Stomach (tissue), 9 donors: ENCODE measurements around the gene GDI2. TPM values are rescaled to one million over a fixed set of nuclear protein-coding genes. Genes with fewer than 3 reads are reported as not detected.
A peak's percentile ranks its signal among the peaks of the same experiment; 100 is the strongest.

Experiments
- DNase-seq, 2 donors: peaks; one replicate each; pipeline versions ENCODE4 v3.0.0 to v3.0.0-alpha.2; 2013 to 2019
- H3K27ac ChIP-seq, 5 donors: fragments of 200-600 bp in 4 of 5; sonication (generic) in 4 of 5; one replicate each; pipeline ENCODE4 v1.5.1; 2013 to 2019; ENCODE audit warnings: mild to moderate bottlenecking in 1 of 5, moderate library complexity in 1 of 5
- H3K27me3 ChIP-seq, 3 donors: fragments of 200-600 bp; sonication (generic); one replicate each; pipeline ENCODE4 v1.5.1; 2017 to 2019; ENCODE audit warnings: mixed run types in 1 of 3
- H3K36me3 ChIP-seq, 4 donors: fragments of 200-600 bp; sonication (generic); 1 replicate in 3 of 4; 2 replicates in 1 of 4; pipeline ENCODE4 v1.5.1; 2016 to 2019
- H3K4me1 ChIP-seq, 4 donors: fragments of 200-600 bp; sonication (generic); one replicate each; pipeline ENCODE4 v1.5.1; 2016 to 2019
- H3K4me3 ChIP-seq, 4 donors: fragments of 200-600 bp; sonication (generic) in 3 of 4; one replicate each; pipeline ENCODE4 v1.5.1; 2016 to 2019; ENCODE audit warnings: mild to moderate bottlenecking in 1 of 4
- H3K9me3 ChIP-seq, 4 donors: fragments of 200-600 bp; sonication (generic); one replicate each; pipeline ENCODE4 v1.5.1; 2016 to 2019
- CTCF ChIP-seq, 7 experiments: fragments of 450-650 bp in 4 of 7; fragments of 200-600 bp in 3 of 7; sonication (generic) in 3 of 7; IDR thresholded peaks; one replicate each; pipeline ENCODE4 v1.5.1; 2016 to 2019; ENCODE audit warnings: antibody characterized with exemption in 7 of 7, control low read depth in 2 of 7, mild to moderate bottlenecking in 1 of 7
- EP300 ChIP-seq: sonication (generic); formaldehyde crosslinking; IDR thresholded peaks from one replicate; pipeline ENCODE4 v1.6.1; 2017; ENCODE audit warnings: antibody characterized with exemption
- POLR2A ChIP-seq, 4 donors: fragments of 450-650 bp; IDR thresholded peaks; one replicate each; pipeline ENCODE4 v1.6.1; 2016; ENCODE audit warnings: antibody characterized with exemption in 4 of 4, control low read depth in 2 of 4, mild to moderate bottlenecking in 1 of 4, moderate library complexity in 1 of 4
- POLR2AphosphoS5 ChIP-seq, 3 donors: sonication (generic); formaldehyde crosslinking; IDR thresholded peaks; one replicate each; pipeline ENCODE4 v1.6.1; 2016; ENCODE audit warnings: antibody characterized with exemption in 3 of 3
- WGBS, 5 donors: extraction: QIAGEN DNeasy Blood & Tissue Kit in 3 of 5; methylation state at CpG; one replicate each; pipeline versions ENCODE4 v1.1.5 to v1.1.7; 2013 to 2018; 5-methylcytosine and 5-hydroxymethylcytosine counted together
- intact Hi-C: fragments of 100-400 bp; cut with DNase I; formaldehyde crosslinking; loops from one replicate; pipeline ENCODE4 v1.15.1; 2023; ENCODE audit warnings: low total_unique reads
- polyA plus RNA-seq, 3 donors: library from polyadenylated mRNA; stranded (reverse); fragments of 200-250 nt; gene quantifications; one replicate each; pipeline ENCODE4 v1.2.3, GENCODE V29; 2013
- total RNA-seq, 5 donors: library from RNA; depleted of rRNA; stranded (reverse); fragments of >200 nt; gene quantifications; one replicate each; pipeline versions ENCODE4 v1.1.0 to v1.2.3, GENCODE V29; 2014 to 2016
- donor health status: healthy with polysubstance abuse.
- donor health status: Bipolar disorder and iron deficiency.
- donor health status: healthy.

GDI2 gene
- total and polyA plus RNA-seq, 8 donors, result 63.4 to 600 (median 157) TPM

GRCh38 chr10:5835446-5836095 lies 22.3 kb upstream of the GDI2 start:
- TF ChIP-seq POLR2A (IDR thresholded peaks at IDR 0.05), result no peak
- no peak for DNase-seq
- 90 to 96% (median 94%) methylated on average over 12 to 15 of the region's 15 CpGs for WGBS, 5 donors
- no peak overlapping the region for H3K4me3 ChIP-seq
- H3K27me3 ChIP-seq, result no peaks in the 10 kb centered on the region
- no peaks in the 10 kb centered on the region for H3K36me3 ChIP-seq
- peaks cover 0 to 11% (median 9%) of the 10 kb centered on the region in 4 donors for H3K4me1 ChIP-seq
- no peak overlapping the region for H3K27ac ChIP-seq
- no peaks in the 10 kb centered on the region for H3K9me3 ChIP-seq
- intact Hi-C loops, result no loop called here

- H3K4me1 ChIP-seq, result peaks cover 0 to 16% (median 15%) of the 10 kb centered on the region in 4 donors
- 43 to 57% (median 44%) methylated on average over 6 of the region's 6 CpGs for WGBS, 5 donors
- DNase-seq, result no peak
- TF ChIP-seq CTCF (IDR thresholded peaks at IDR 0.05) (no peak), POLR2A (IDR thresholded peaks at IDR 0.05) (no peak), POLR2AphosphoS5 (IDR thresholded peaks at IDR 0.05) (no peak), EP300 (no peak)
- H3K27me3 ChIP-seq, result no peaks in the 10 kb centered on the region
- no peak overlapping the region for H3K27ac ChIP-seq
- no peaks in the 10 kb centered on the region for H3K9me3 ChIP-seq
- no peak overlapping the region for H3K4me3 ChIP-seq
- intact Hi-C loops, result no loop called here
- no peaks in the 10 kb centered on the region for H3K36me3 ChIP-seq
These were observed 20.6 kb upstream of the GDI2 start for GRCh38 chr10:5833814-5834213.

GRCh38 chr10:5832946-5833345 lies 19.7 kb upstream of the GDI2 start:
- intact Hi-C loops, result no loop called here
- no peak overlapping the region for H3K27ac ChIP-seq
- peak overlapping the region in 2 of 4 donors; percentile 10 to 25 for H3K4me3 ChIP-seq
- no peaks in the 10 kb centered on the region for H3K36me3 ChIP-seq
- H3K9me3 ChIP-seq, result no peaks in the 10 kb centered on the region
- H3K27me3 ChIP-seq, result no peaks in the 10 kb centered on the region
- WGBS, 5 donors, result 27 to 58% (median 37%) methylated on average over 7 to 13 of the region's 13 CpGs
- no peak for TF ChIP-seq CTCF (IDR thresholded peaks at IDR 0.05)
- TF ChIP-seq POLR2AphosphoS5 (IDR thresholded peaks at IDR 0.05), result peak in 1 of 3 donors; percentile 8
- TF ChIP-seq EP300, result no peak
- TF ChIP-seq POLR2A (IDR thresholded peaks at IDR 0.05), result no peak
- DNase-seq, result peak; percentile 84 to 85
- H3K4me1 ChIP-seq, result peaks cover 0 to 16% (median 15%) of the 10 kb centered on the region in 4 donors

GRCh38 chr10:5831446-5831782 lies 18.2 kb upstream of the GDI2 start:
- Histone ChIP-seq H3K27ac (no peak overlapping the region), H3K9me3 (no peaks in the 10 kb centered on the region), H3K4me1 (peaks cover 0 to 16% (median 15%) of the 10 kb centered on the region in 4 donors), H3K4me3 (no peak overlapping the region), H3K36me3 (no peaks in the 10 kb centered on the region), H3K27me3 (no peaks in the 10 kb centered on the region)
- WGBS, 5 donors, result 88 to 92% (median 90%) methylated on average over 8 of the region's 8 CpGs
- no peak for DNase-seq
- no peak for TF ChIP-seq POLR2AphosphoS5 (IDR thresholded peaks at IDR 0.05)
- TF ChIP-seq CTCF (IDR thresholded peaks at IDR 0.05), result no peak
- intact Hi-C loops, result no loop called here

GRCh38 chr10:5830629-5831445 lies 17.6 kb upstream of the GDI2 start:
- intact Hi-C loops, result no loop called here
- TF ChIP-seq EP300, result no peak
- no peak for TF ChIP-seq CTCF (IDR thresholded peaks at IDR 0.05)
- TF ChIP-seq POLR2A (IDR thresholded peaks at IDR 0.05), result no peak
- TF ChIP-seq POLR2AphosphoS5 (IDR thresholded peaks at IDR 0.05), result no peak
- Histone ChIP-seq H3K27ac (no peak overlapping the region), H3K4me3 (no peak overlapping the region), H3K9me3 (no peaks in the 10 kb centered on the region), H3K27me3 (no peaks in the 10 kb centered on the region), H3K36me3 (no peaks in the 10 kb centered on the region), H3K4me1 (peaks cover 0 to 16% (median 15%) of the 10 kb centered on the region in 4 donors)
- no peak for DNase-seq
- WGBS, 5 donors, result 89 to 94% (median 93%) methylated on average over 13 to 14 of the region's 14 CpGs
